DND-41 (cell line): ENCODE data around the gene ZC3H18.

Source experiments
- EZH2 ChIP-seq: IDR thresholded peaks from 3 replicates; pipeline ENCODE4 v1.6.1; 2012; ENCODE audit warnings: borderline replicate concordance, low read depth, mild to moderate bottlenecking, moderate library complexity, low read length, inconsistent platforms; ENCODE audit not compliant: severe bottlenecking
- TF ChIP-seq, protein P1 (sequence below): IDR thresholded peaks from 2 replicates; pipeline ENCODE4 v1.5.1; 2012; ENCODE audit warnings: borderline replicate concordance, low read length, moderate library complexity, mild to moderate bottlenecking; ENCODE audit not compliant: poor library complexity, severe bottlenecking; ENCODE audit errors: extremely low read depth

DNA sequence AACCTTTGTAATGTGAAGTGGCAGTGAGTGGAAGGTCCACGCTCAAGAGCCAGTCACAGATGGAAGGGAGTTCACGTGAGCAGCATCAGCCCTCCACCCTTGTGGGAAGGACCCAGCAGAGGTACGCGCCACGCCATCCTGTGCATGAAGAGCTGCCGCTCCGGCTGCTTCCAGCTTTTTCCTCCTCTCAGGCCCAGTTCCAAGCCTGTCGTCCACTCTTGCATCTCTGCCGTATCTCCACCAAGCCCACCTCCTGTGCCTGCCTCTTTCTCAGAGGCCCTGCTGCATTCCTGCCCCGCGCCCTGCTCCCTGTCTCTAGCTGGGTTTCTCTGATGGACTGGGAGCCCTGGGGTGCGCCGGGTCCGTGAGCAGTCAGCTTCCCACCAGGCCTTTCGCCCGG, 10.2 kb downstream of the ZC3H18 start:
- TF ChIP-seq, protein P1, sequence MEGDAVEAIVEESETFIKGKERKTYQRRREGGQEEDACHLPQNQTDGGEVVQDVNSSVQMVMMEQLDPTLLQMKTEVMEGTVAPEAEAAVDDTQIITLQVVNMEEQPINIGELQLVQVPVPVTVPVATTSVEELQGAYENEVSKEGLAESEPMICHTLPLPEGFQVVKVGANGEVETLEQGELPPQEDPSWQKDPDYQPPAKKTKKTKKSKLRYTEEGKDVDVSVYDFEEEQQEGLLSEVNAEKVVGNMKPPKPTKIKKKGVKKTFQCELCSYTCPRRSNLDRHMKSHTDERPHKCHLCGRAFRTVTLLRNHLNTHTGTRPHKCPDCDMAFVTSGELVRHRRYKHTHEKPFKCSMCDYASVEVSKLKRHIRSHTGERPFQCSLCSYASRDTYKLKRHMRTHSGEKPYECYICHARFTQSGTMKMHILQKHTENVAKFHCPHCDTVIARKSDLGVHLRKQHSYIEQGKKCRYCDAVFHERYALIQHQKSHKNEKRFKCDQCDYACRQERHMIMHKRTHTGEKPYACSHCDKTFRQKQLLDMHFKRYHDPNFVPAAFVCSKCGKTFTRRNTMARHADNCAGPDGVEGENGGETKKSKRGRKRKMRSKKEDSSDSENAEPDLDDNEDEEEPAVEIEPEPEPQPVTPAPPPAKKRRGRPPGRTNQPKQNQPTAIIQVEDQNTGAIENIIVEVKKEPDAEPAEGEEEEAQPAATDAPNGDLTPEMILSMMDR = no peak
- TF ChIP-seq EZH2 = no peak
